WTC11 (cell line): ENCODE results near the gene DNAJB8. TPM values are rescaled to one million over a fixed set of nuclear protein-coding genes. Genes with fewer than 3 reads are reported as not detected.

ENCODE experiments used
- ATAC-seq: fragments of 200-7000 bp; cut with Tn5 transposase; 2 replicates; pipeline ENCODE4 v1.10.0; 2021; ENCODE audit warnings: mild to moderate bottlenecking, moderate library complexity
- CTCF ChIA-PET: fragments of 300-600 bp; sonication (Branson Sonifier 250); formaldehyde crosslinking; loops from one replicate; lab custom pipeline; 2021; ENCODE audit warnings: antibody characterized with exemption; lab: Charles Lee
- POLR2A ChIA-PET: fragments of 350-600 bp; sonication (Branson Sonifier 250); formaldehyde crosslinking; loops from one replicate; lab custom pipeline; 2021; ENCODE audit warnings: antibody characterized with exemption; lab: Charles Lee
- DNase-seq: peaks from one replicate; pipeline ENCODE4 v3.0.0; 2021; ENCODE audit warnings: low spot score
- H3K27ac Mint-ChIP-seq: 2 replicates; pipeline ENCODE4 v1.8.0; 2021; ENCODE audit warnings: mixed read lengths
- H3K27me3 Mint-ChIP-seq: 2 replicates; pipeline ENCODE4 v1.8.0; 2021; ENCODE audit warnings: low read depth, mild to moderate bottlenecking, moderate library complexity, mixed read lengths
- H3K36me3 Mint-ChIP-seq: 2 replicates; pipeline ENCODE4 v1.8.0; 2021; ENCODE audit warnings: mixed read lengths
- H3K4me1 Mint-ChIP-seq: 2 replicates; pipeline ENCODE4 v1.8.0; 2022; ENCODE audit warnings: mixed read lengths
- H3K4me3 Mint-ChIP-seq: 2 replicates; pipeline ENCODE4 v1.8.0; 2021; ENCODE audit warnings: mild to moderate bottlenecking, moderate library complexity, mixed read lengths
- H3K9me3 Mint-ChIP-seq: 2 replicates; pipeline ENCODE4 v1.8.0; 2021; ENCODE audit warnings: mixed read lengths
- ETV6 ChIP-seq: sonication (generic); formaldehyde crosslinking; IDR thresholded peaks from 2 replicates; pipeline ENCODE4 v1.8.1; 2022; ENCODE audit warnings: mild to moderate bottlenecking, missing genetic modification reagents
- FOXK1 ChIP-seq: sonication (generic); formaldehyde crosslinking; IDR thresholded peaks from 2 replicates; pipeline ENCODE4 v1.8.0; 2022; ENCODE audit warnings: mild to moderate bottlenecking, moderate library complexity, missing genetic modification reagents
- FOXP1 ChIP-seq: sonication (generic); formaldehyde crosslinking; IDR thresholded peaks from 2 replicates; pipeline ENCODE4 v1.8.0; 2022; ENCODE audit warnings: missing genetic modification reagents, mild to moderate bottlenecking, moderate library complexity, borderline replicate concordance
- GABPB1 ChIP-seq: sonication (generic); formaldehyde crosslinking; IDR thresholded peaks from 2 replicates; pipeline ENCODE4 v1.8.1; 2023; ENCODE audit warnings: mild to moderate bottlenecking, missing genetic modification reagents
- HMGA2 ChIP-seq: fragments of 250-450 bp; sonication (Bioruptor Pico); IDR thresholded peaks from 2 replicates; pipeline ENCODE4 v1.4.0; 2021; ENCODE audit warnings: mild to moderate bottlenecking, moderate library complexity
- JUN ChIP-seq: sonication (generic); formaldehyde crosslinking; IDR thresholded peaks from 2 replicates; pipeline ENCODE4 v1.8.0; 2023; ENCODE audit warnings: mild to moderate bottlenecking, missing genetic modification reagents
- KAT7 ChIP-seq: sonication (generic); formaldehyde crosslinking; IDR thresholded peaks from 2 replicates; pipeline ENCODE4 v1.8.1; 2023; ENCODE audit warnings: missing genetic modification reagents, mild to moderate bottlenecking, borderline replicate concordance
- NFATC4 ChIP-seq: fragments of 250-450 bp; sonication (Bioruptor Pico); IDR thresholded peaks from 2 replicates; pipeline ENCODE4 v1.9.0; 2021; ENCODE audit warnings: mild to moderate bottlenecking
- NR1H2 ChIP-seq: sonication (generic); formaldehyde crosslinking; IDR thresholded peaks from 2 replicates; pipeline ENCODE4 v1.9.0; 2021; ENCODE audit warnings: mild to moderate bottlenecking, moderate library complexity, missing genetic modification reagents
- NR3C1 ChIP-seq: sonication (generic); formaldehyde crosslinking; conservative IDR thresholded peaks from 2 replicates; pipeline ENCODE4 v1.8.1; 2023; ENCODE audit warnings: low read depth, mild to moderate bottlenecking, missing genetic modification reagents
- OVOL2 ChIP-seq: fragments of 250-450 bp; sonication (Bioruptor Pico); IDR thresholded peaks from 2 replicates; pipeline ENCODE4 v1.9.0; 2021; ENCODE audit warnings: mild to moderate bottlenecking, borderline replicate concordance
- SP1 ChIP-seq: sonication (generic); formaldehyde crosslinking; conservative IDR thresholded peaks from 2 replicates; pipeline ENCODE4 v1.8.1; 2022; ENCODE audit warnings: missing genetic modification reagents
- TEAD4 ChIP-seq: sonication (generic); formaldehyde crosslinking; IDR thresholded peaks from 2 replicates; pipeline ENCODE4 v1.8.0; 2022; ENCODE audit warnings: mild to moderate bottlenecking, missing genetic modification reagents
- ZNF263 ChIP-seq: sonication (generic); formaldehyde crosslinking; IDR thresholded peaks from 2 replicates; pipeline ENCODE4 v1.8.1; 2022; ENCODE audit warnings: low read depth, mild to moderate bottlenecking, moderate library complexity, missing genetic modification reagents
- ZNF317 ChIP-seq: sonication (generic); formaldehyde crosslinking; IDR thresholded peaks from 2 replicates; pipeline ENCODE4 v1.8.1; 2023; ENCODE audit warnings: low read depth, mild to moderate bottlenecking, moderate library complexity, missing genetic modification reagents, borderline replicate concordance
- ZNF396 ChIP-seq: fragments of 250-450 bp; sonication (Bioruptor Pico); IDR thresholded peaks from 2 replicates; pipeline ENCODE4 v1.8.0; 2021; ENCODE audit warnings: mild to moderate bottlenecking, moderate library complexity, borderline replicate concordance
- ZNF416 ChIP-seq: fragments of 250-450 bp; sonication (Bioruptor Pico); IDR thresholded peaks from 2 replicates; pipeline ENCODE4 v1.9.0; 2021; ENCODE audit warnings: mild to moderate bottlenecking, inconsistent platforms
- total RNA-seq: library from RNA; stranded (reverse); gene quantifications from 3 replicates; pipeline ENCODE4 v1.2.3, GENCODE V29; 2021
- TF ChIP-seq, protein P1 (sequence below): fragments of 250-450 bp; sonication (Bioruptor Pico); IDR thresholded peaks from 2 replicates; pipeline ENCODE4 v1.8.0; 2021; ENCODE audit warnings: mild to moderate bottlenecking
- TF ChIP-seq, protein P2 (sequence below): sonication (generic); formaldehyde crosslinking; conservative IDR thresholded peaks from 2 replicates; pipeline ENCODE4 v1.8.1; 2023; ENCODE audit warnings: mild to moderate bottlenecking, low read depth, missing genetic modification reagents, moderate library complexity
- TF ChIP-seq, protein P3 (sequence below): sonication (generic); formaldehyde crosslinking; IDR thresholded peaks from 2 replicates; pipeline ENCODE4 v1.8.0; 2022; ENCODE audit warnings: mild to moderate bottlenecking, missing genetic modification reagents
- TF ChIP-seq, protein P4 (sequence below): sonication (generic); formaldehyde crosslinking; IDR thresholded peaks from 2 replicates; pipeline ENCODE4 v1.8.1; 2022; ENCODE audit warnings: mild to moderate bottlenecking, moderate library complexity, missing genetic modification reagents
- TF ChIP-seq, protein P5 (sequence below): sonication (generic); formaldehyde crosslinking; IDR thresholded peaks from 2 replicates; pipeline ENCODE4 v1.8.1; 2023; ENCODE audit warnings: mild to moderate bottlenecking, missing genetic modification reagents

The DNAJB8 gene
- total RNA-seq, 1 experiment from 2014 or later: not detected

DNA sequence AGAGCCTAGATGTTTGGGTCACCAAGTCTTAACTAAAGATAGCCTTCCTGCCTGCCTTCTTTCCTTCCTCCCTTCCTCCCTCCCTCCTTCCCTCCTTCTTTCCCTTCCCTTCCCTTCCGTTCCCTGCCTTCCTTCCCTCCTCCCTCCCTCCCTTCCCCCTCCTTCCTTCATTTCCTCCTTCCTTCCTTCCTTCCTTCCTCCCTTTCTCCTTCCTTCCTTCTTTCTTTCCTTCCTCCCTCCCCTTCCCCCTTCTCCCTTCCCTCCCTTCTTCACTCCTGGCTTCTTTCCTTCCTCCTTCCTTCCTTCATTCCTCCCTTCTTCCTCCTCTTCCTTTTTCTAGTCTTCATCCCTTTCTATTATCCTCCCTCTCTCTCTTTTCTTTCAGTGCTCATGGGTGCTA, 2.0 kb downstream of the DNAJB8 start (continued):
- TF ChIP-seq FOXP1 (no peak), ZNF317 (no peak), NR1H2 (CRISPR knock-in tag) (no peak)
- TF ChIP-seq, protein P1, sequence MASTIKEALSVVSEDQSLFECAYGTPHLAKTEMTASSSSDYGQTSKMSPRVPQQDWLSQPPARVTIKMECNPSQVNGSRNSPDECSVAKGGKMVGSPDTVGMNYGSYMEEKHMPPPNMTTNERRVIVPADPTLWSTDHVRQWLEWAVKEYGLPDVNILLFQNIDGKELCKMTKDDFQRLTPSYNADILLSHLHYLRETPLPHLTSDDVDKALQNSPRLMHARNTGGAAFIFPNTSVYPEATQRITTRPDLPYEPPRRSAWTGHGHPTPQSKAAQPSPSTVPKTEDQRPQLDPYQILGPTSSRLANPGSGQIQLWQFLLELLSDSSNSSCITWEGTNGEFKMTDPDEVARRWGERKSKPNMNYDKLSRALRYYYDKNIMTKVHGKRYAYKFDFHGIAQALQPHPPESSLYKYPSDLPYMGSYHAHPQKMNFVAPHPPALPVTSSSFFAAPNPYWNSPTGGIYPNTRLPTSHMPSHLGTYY: no peak

DNA sequence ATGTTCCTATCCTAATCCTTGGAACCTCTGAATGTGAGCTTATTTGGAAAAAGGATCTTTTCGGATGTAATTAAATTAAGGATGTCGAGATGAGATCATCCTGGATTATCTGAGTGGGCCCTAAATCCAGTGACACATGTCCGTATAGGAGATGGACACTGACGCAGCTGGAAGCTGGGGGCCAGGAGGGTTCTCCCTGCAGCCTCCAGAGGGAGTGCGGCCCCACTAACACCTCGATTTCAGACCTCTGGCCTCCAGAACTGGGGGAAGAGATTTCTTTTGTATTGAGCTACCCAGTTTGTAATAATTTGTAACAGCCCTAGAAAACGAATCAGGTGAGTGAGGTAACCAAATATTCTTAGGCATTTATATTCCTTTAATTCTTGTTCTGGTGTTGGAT, 2.5 kb downstream of the DNAJB8 start:
- no peak overlapping the region for H3K4me3 Mint-ChIP-seq
- no peaks in the 10 kb centered on the region for H3K9me3 Mint-ChIP-seq
- POLR2A ChIA-PET: no interaction called here
- ATAC-seq: peak; percentile 40
- no peak for DNase-seq
- H3K36me3 Mint-ChIP-seq: no peaks in the 10 kb centered on the region
- peaks cover 36% of the 10 kb centered on the region for H3K27me3 Mint-ChIP-seq
- TF ChIP-seq GABPB1 (CRISPR knock-in tag) (no peak), ZNF416 (CRISPR knock-in tag) (no peak), KAT7 (no peak), NR3C1 (CRISPR knock-in tag) (no peak), JUN (CRISPR knock-in tag) (no peak), ZNF263 (no peak), NFATC4 (CRISPR knock-in tag) (no peak), ETV6 (CRISPR knock-in tag) (no peak), OVOL2 (CRISPR knock-in tag) (no peak), ZNF396 (CRISPR knock-in tag) (no peak), SP1 (CRISPR knock-in tag) (no peak), TEAD4 (CRISPR knock-in tag) (no peak), FOXK1 (CRISPR knock-in tag) (no peak), HMGA2 (CRISPR knock-in tag) (no peak)
- TF ChIP-seq, protein P2, sequence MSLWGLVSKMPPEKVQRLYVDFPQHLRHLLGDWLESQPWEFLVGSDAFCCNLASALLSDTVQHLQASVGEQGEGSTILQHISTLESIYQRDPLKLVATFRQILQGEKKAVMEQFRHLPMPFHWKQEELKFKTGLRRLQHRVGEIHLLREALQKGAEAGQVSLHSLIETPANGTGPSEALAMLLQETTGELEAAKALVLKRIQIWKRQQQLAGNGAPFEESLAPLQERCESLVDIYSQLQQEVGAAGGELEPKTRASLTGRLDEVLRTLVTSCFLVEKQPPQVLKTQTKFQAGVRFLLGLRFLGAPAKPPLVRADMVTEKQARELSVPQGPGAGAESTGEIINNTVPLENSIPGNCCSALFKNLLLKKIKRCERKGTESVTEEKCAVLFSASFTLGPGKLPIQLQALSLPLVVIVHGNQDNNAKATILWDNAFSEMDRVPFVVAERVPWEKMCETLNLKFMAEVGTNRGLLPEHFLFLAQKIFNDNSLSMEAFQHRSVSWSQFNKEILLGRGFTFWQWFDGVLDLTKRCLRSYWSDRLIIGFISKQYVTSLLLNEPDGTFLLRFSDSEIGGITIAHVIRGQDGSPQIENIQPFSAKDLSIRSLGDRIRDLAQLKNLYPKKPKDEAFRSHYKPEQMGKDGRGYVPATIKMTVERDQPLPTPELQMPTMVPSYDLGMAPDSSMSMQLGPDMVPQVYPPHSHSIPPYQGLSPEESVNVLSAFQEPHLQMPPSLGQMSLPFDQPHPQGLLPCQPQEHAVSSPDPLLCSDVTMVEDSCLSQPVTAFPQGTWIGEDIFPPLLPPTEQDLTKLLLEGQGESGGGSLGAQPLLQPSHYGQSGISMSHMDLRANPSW (CRISPR knock-in tag): no peak
- TF ChIP-seq, protein P3, sequence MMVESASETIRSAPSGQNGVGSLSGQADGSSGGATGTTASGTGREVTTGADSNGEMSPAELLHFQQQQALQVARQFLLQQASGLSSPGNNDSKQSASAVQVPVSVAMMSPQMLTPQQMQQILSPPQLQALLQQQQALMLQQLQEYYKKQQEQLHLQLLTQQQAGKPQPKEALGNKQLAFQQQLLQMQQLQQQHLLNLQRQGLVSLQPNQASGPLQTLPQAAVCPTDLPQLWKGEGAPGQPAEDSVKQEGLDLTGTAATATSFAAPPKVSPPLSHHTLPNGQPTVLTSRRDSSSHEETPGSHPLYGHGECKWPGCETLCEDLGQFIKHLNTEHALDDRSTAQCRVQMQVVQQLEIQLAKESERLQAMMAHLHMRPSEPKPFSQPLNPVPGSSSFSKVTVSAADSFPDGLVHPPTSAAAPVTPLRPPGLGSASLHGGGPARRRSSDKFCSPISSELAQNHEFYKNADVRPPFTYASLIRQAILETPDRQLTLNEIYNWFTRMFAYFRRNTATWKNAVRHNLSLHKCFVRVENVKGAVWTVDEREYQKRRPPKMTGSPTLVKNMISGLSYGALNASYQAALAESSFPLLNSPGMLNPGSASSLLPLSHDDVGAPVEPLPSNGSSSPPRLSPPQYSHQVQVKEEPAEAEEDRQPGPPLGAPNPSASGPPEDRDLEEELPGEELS (CRISPR knock-in tag): no peak
- TF ChIP-seq, protein P4, sequence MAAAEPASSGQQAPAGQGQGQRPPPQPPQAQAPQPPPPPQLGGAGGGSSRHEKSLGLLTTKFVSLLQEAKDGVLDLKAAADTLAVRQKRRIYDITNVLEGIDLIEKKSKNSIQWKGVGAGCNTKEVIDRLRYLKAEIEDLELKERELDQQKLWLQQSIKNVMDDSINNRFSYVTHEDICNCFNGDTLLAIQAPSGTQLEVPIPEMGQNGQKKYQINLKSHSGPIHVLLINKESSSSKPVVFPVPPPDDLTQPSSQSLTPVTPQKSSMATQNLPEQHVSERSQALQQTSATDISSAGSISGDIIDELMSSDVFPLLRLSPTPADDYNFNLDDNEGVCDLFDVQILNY (CRISPR knock-in tag): no peak
- TF ChIP-seq, protein P5, sequence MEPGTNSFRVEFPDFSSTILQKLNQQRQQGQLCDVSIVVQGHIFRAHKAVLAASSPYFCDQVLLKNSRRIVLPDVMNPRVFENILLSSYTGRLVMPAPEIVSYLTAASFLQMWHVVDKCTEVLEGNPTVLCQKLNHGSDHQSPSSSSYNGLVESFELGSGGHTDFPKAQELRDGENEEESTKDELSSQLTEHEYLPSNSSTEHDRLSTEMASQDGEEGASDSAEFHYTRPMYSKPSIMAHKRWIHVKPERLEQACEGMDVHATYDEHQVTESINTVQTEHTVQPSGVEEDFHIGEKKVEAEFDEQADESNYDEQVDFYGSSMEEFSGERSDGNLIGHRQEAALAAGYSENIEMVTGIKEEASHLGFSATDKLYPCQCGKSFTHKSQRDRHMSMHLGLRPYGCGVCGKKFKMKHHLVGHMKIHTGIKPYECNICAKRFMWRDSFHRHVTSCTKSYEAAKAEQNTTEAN: no peak
- no peak overlapping the region for H3K27ac Mint-ChIP-seq
- CTCF ChIA-PET: interaction anchor here (0.6 to 3.5 kb wide), 14 partner anchors 10 to 144 kb away, joined by 3 to 20 read pairs (median 4); no protein-coding TSS in a partner anchor
- no peaks in the 10 kb centered on the region for H3K4me1 Mint-ChIP-seq
